ENCODE results near the gene CYP11A1.

The CYP11A1 gene

DNA sequence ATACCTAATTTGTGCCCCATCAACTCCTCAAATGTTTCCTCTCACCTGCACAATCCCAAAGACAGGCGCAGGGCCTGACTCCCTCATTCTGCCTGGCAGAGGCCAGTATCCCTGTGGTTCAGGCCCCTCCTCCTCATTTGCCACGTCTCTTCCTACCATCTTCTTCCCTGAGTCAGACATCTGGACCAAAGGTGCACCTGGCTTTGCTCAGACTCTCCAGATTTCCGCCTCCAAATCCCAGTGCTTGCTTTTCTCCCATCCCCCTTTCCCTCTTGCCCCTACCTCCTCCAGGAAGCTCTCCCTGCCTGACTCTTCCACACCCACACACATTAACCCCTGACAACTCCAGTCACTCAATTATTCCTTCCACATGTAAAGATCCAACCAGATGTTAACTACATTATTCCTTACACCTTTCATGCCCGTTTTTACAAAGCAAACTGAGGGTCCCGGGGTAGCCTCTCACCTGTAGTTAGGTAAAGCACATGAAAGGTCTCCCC lies 46.7 kb upstream of the CYP11A1 start:
- TF ChIP-seq FOXP2 (optimal IDR thresholded peaks at IDR 0.05; ENCODE audit: borderline replicate concordance, extremely low read depth, extremely low read length, insufficient read depth): no peak
- TF ChIP-seq POLR2AphosphoS5 (IDR thresholded peaks at IDR 0.05; ENCODE audit: low read depth, low read length): no peak
- no peak for TF ChIP-seq REST (IDR thresholded peaks at IDR 0.05; ENCODE audit: insufficient read depth in 1 of 2, low read depth in 2 of 2, low read length in 2 of 2)
- no peak for TF ChIP-seq SIN3A (IDR thresholded peaks at IDR 0.05; ENCODE audit: borderline replicate concordance, insufficient read depth, low read length)
- no peak for TF ChIP-seq TAF1 (IDR thresholded peaks at IDR 0.05; ENCODE audit: borderline replicate concordance, insufficient read depth, low read length)

DNA sequence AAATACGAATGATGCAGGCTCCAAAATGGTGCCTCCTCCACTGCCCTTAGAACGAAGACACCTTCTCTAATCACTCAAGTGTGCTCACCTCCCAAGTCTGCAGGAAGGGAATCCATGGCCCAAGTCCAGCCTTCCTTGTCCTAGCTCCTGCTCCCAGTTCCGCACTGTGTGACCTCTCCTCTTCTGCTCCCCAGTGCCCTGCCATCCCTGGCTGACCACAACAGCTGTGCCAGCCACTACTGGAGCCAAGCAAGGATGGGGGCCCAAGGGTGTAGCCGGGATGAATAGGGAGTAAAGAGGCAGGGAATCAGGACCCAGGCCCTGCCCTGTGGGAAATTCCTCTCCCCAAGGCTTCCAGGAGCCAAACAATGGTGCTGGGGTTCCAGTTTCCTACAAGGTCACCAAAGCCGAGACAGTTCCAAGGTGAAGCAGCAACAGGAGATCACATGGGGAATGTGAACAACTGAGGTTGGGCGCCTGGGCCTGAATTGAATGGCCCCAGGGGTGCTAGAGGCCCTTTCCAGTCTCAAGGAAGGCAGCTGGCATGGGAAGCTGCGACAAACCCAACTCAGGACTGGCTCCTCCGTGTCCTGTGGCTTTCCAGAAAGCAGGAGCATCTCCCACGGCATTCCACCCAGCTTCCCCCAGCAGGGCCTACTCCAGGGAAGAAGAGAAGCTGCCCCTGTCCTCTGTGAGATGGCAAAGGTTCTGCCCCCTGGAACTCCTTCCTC lies 46.1 kb upstream of the CYP11A1 start:
- no peak for TF ChIP-seq TAF1 (IDR thresholded peaks at IDR 0.05; ENCODE audit: borderline replicate concordance, insufficient read depth, low read length)

DNA sequence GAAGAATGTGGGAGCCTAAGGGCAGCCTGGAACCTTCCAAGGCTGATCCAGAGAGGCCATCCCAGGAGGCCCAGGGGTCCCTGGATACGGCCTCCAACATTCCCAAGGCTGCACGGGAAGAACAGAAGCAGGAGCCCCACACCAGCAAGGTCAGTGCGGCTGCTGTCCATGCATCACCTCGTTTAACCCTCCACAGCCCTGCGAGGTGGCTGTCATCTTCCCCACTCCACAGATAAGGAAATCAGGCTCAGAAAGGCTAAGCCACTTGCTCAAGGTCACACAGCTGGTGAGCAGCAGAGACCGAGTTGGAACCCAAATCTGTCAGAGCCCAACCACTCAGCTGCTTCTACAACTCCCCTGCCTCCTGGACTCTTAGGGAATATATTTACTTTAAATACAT lies 44.7 kb upstream of the CYP11A1 start:
- TF ChIP-seq FOXP2 (optimal IDR thresholded peaks at IDR 0.05; ENCODE audit: borderline replicate concordance, extremely low read depth, extremely low read length, insufficient read depth) (no peak), TAF1 (IDR thresholded peaks at IDR 0.05; ENCODE audit: borderline replicate concordance, insufficient read depth, low read length) (no peak), REST (IDR thresholded peaks at IDR 0.05; ENCODE audit: insufficient read depth in 1 of 2, low read depth in 2 of 2, low read length in 2 of 2) (no peak), SIN3A (IDR thresholded peaks at IDR 0.05; ENCODE audit: borderline replicate concordance, insufficient read depth, low read length) (no peak), POLR2AphosphoS5 (IDR thresholded peaks at IDR 0.05; ENCODE audit: low read depth, low read length) (no peak)

GRCh38 chr15:74411686-74412085 lies 44.2 kb upstream of the CYP11A1 start:
- TF ChIP-seq SIN3A (IDR thresholded peaks at IDR 0.05; ENCODE audit: borderline replicate concordance, insufficient read depth, low read length) (no peak), REST (IDR thresholded peaks at IDR 0.05; ENCODE audit: insufficient read depth in 1 of 2, low read depth in 2 of 2, low read length in 2 of 2) (no peak), TAF1 (IDR thresholded peaks at IDR 0.05; ENCODE audit: borderline replicate concordance, insufficient read depth, low read length) (no peak), POLR2AphosphoS5 (IDR thresholded peaks at IDR 0.05; ENCODE audit: low read depth, low read length) (no peak), FOXP2 (optimal IDR thresholded peaks at IDR 0.05; ENCODE audit: borderline replicate concordance, extremely low read depth, extremely low read length, insufficient read depth) (no peak)

DNA sequence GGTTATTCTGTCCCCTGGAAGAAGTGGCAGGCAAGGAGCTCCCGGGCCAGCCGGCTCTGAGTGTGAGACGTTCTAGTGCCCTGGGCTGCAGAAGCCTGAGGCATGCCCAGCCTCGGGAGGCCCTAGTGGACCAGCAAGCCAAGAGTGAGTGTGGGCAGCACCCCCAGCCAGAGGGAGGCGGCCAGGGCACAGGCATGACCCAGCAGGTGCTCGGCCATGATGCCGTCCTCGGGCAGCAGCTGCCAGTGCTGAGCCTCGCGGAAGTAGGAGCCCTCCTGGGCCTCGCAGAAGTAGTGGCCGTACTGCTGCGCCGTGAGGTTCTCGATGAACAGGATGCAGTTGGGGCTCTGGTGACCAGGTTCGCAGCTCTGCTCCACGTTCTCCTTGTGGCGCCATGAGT lies 43.1 kb upstream of the CYP11A1 start:
- TF ChIP-seq SIN3A (IDR thresholded peaks at IDR 0.05; ENCODE audit: borderline replicate concordance, insufficient read depth, low read length) (no peak), REST (IDR thresholded peaks at IDR 0.05; ENCODE audit: insufficient read depth in 1 of 2, low read depth in 2 of 2, low read length in 2 of 2) (no peak), TAF1 (IDR thresholded peaks at IDR 0.05; ENCODE audit: borderline replicate concordance, insufficient read depth, low read length) (no peak), POLR2AphosphoS5 (IDR thresholded peaks at IDR 0.05; ENCODE audit: low read depth, low read length) (no peak), FOXP2 (optimal IDR thresholded peaks at IDR 0.05; ENCODE audit: borderline replicate concordance, extremely low read depth, extremely low read length, insufficient read depth) (no peak)
